ENCODE data around the gene CDCA8. TPM values are rescaled to one million over a fixed set of nuclear protein-coding genes. Genes with fewer than 3 reads are reported as not detected.

Gene CDCA8
- total and polyA plus RNA-seq, 2 of the 8 experiments (the other 6 are each of a cell fraction or from before 2014, with no cell fraction given) = 43.9 to 46.2 TPM

GRCh38 chr1:37697090-37697489, 4.8 kb downstream of the CDCA8 start:
- H4K91ac ChIP-seq (replicated peaks; ENCODE audit: insufficient read length, low read length) = no peak overlapping the region
- H3K23me2 ChIP-seq (ENCODE audit: low read depth, low read length) = no peaks in the 10 kb centered on the region; the same call in 1 of the 2 replicates
- H2AK5ac ChIP-seq (ENCODE audit: low read depth, low read length) = no peak overlapping the region
- H2BK15ac ChIP-seq (ENCODE audit: low read length) = no peak overlapping the region
- no peaks in the 10 kb centered on the region for H3K27me3 ChIP-seq (replicated peaks in 1 of 4; ENCODE audit: control insufficient read depth in 3 of 4, extremely low read depth in 1 of 4, insufficient read depth in 3 of 4, low read length in 3 of 4)
- H3K4me1 ChIP-seq (replicated peaks in 1 of 4; ENCODE audit: control insufficient read depth in 3 of 4, insufficient read depth in 4 of 4, low read length in 3 of 4) = no peaks in the 10 kb centered on the region; a peak in 1 of 7 replicates
- WGBS, 2 experiments (ENCODE audit: extremely low coverage in 1 of 2, insufficient coverage in 1 of 2, insufficient read length in 1 of 2, insufficient replicate concordance in 2 of 2, low coverage in 1 of 2, low lambda C conversion rate in 2 of 2, missing lambda C conversion rate in 1 of 2) = 83% methylated on average over 2 of the region's 2 CpGs; no CpG with 5 or more reads in 1 of the 2 experiments
- peaks cover 12 to 51% (median 44%) of the 10 kb centered on the region in 4 experiments; a peak in 6 of 8 replicates for H3K36me3 ChIP-seq (ENCODE audit: control insufficient read depth in 2 of 4, insufficient read depth in 4 of 4, low read length in 3 of 4)
- H3K23ac ChIP-seq (ENCODE audit: insufficient read length) = no peak overlapping the region
- no peaks in the 10 kb centered on the region for H3K9me3 ChIP-seq (ENCODE audit: insufficient read depth in 2 of 2, low read depth in 1 of 2, low read length in 1 of 2)
- H4K8ac ChIP-seq (ENCODE audit: extremely low read depth, insufficient read depth, low read length) = no peak overlapping the region
- DNase-seq (ENCODE audit: low read depth in 1 of 2, low spot score in 2 of 2) (no peak), FAIRE-seq (no peak)
- peaks cover 0 to 3% of the 10 kb centered on the region in 2 experiments; a peak in 1 of 4 replicates for H3K79me2 ChIP-seq (ENCODE audit: control insufficient read depth in 1 of 2, insufficient read depth in 2 of 2, low read length in 2 of 2)
- no peak overlapping the region for H2BK5ac ChIP-seq (ENCODE audit: low read depth, low read length)
- H2BK120ac ChIP-seq (replicated peaks; ENCODE audit: low read depth, low read length) = no peak overlapping the region
- no peak overlapping the region for H3K4ac ChIP-seq (replicated peaks; ENCODE audit: insufficient read length, low read depth, low read length)
- ChIA-PET POLR2A (ENCODE audit: partially characterized antibody) (interaction anchor here (1.1 to 1.4 kb wide), 2 partner anchors 9 to 135 kb away, joined by 3 to 5 read pairs; no protein-coding TSS in a partner anchor), CTCF (ENCODE audit: partially characterized antibody) (interaction anchor here (0.8 to 1.2 kb wide), 2 partner anchors 18 to 19 kb away, joined by 3 read pairs; no protein-coding TSS in a partner anchor)
- no peak overlapping the region for H3K14ac ChIP-seq (ENCODE audit: insufficient read length)
- no peaks in the 10 kb centered on the region for H3K79me1 ChIP-seq (ENCODE audit: low read depth, low read length)
- no peak overlapping the region for H3K4me2 ChIP-seq (ENCODE audit: insufficient read depth in 1 of 2, low read depth in 2 of 2, low read length in 2 of 2)
- no peak overlapping the region for H3K56ac ChIP-seq (replicated peaks; ENCODE audit: insufficient read length, low read depth, low read length)
- no peak overlapping the region for H3K27ac ChIP-seq (ENCODE audit: low read depth, low read length)
- peaks cover 0 to 4% of the 10 kb centered on the region in 2 experiments for H4K20me1 ChIP-seq (replicated peaks in 1 of 2; ENCODE audit: control insufficient read depth in 1 of 2, insufficient read depth in 2 of 2, low read length in 2 of 2)
- H2BK12ac ChIP-seq (ENCODE audit: low read depth, low read length) = no peak overlapping the region
- H2AFZ ChIP-seq (ENCODE audit: low read length) = no peak overlapping the region
- no peak overlapping the region for H3K18ac ChIP-seq (ENCODE audit: extremely low read depth, low read length)
- no peak overlapping the region for H2BK20ac ChIP-seq (ENCODE audit: low read length)
- TF ChIP-seq EP300 (IDR thresholded peaks at IDR 0.05; ENCODE audit: borderline replicate concordance in 1 of 2, low read depth in 2 of 2, low read length in 2 of 2) (no peak), TBP (IDR thresholded peaks at IDR 0.05; ENCODE audit: low read depth, low read length) (no peak), CHD2 (IDR thresholded peaks at IDR 0.05; ENCODE audit: low read length) (no peak)
- TF ChIP-seq, protein P1, sequence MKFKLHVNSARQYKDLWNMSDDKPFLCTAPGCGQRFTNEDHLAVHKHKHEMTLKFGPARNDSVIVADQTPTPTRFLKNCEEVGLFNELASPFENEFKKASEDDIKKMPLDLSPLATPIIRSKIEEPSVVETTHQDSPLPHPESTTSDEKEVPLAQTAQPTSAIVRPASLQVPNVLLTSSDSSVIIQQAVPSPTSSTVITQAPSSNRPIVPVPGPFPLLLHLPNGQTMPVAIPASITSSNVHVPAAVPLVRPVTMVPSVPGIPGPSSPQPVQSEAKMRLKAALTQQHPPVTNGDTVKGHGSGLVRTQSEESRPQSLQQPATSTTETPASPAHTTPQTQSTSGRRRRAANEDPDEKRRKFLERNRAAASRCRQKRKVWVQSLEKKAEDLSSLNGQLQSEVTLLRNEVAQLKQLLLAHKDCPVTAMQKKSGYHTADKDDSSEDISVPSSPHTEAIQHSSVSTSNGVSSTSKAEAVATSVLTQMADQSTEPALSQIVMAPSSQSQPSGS (IDR thresholded peaks at IDR 0.05; ENCODE audit: low read length) = no peak
- TF ChIP-seq, protein P2, sequence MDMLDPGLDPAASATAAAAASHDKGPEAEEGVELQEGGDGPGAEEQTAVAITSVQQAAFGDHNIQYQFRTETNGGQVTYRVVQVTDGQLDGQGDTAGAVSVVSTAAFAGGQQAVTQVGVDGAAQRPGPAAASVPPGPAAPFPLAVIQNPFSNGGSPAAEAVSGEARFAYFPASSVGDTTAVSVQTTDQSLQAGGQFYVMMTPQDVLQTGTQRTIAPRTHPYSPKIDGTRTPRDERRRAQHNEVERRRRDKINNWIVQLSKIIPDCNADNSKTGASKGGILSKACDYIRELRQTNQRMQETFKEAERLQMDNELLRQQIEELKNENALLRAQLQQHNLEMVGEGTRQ (IDR thresholded peaks at IDR 0.05; ENCODE audit: low read length) = no peak
- no peak overlapping the region for H3K4me3 ChIP-seq (ENCODE audit: extremely low read depth in 1 of 4, insufficient read depth in 2 of 4, low read depth in 3 of 4, low read length in 4 of 4)
- H3K9ac ChIP-seq (replicated peaks in 1 of 4; ENCODE audit: extremely low read depth in 1 of 4, low read depth in 3 of 4, low read length in 3 of 4) = no peak overlapping the region
- H4K5ac ChIP-seq (ENCODE audit: insufficient read length, low read depth, low read length) = no peak overlapping the region

All from H1 (cell line).